NB4 (cell line): ENCODE data around the gene OR4K1.

Source experiments
- MYC ChIP-seq: IDR thresholded peaks from 2 replicates; pipeline ENCODE4 v1.6.1; 2011; ENCODE audit warnings: low read depth, low read length
- POLR2A ChIP-seq: IDR thresholded peaks from 2 replicates; pipeline ENCODE4 v1.6.1; 2011; ENCODE audit warnings: mild to moderate bottlenecking; ENCODE audit not compliant: insufficient read length; ENCODE audit errors: extremely low read depth
- TF ChIP-seq, protein P1 (sequence below): IDR thresholded peaks from one replicate; pipeline ENCODE4 v1.5.1; 2012; ENCODE audit warnings: low read depth, low read length

DNA sequence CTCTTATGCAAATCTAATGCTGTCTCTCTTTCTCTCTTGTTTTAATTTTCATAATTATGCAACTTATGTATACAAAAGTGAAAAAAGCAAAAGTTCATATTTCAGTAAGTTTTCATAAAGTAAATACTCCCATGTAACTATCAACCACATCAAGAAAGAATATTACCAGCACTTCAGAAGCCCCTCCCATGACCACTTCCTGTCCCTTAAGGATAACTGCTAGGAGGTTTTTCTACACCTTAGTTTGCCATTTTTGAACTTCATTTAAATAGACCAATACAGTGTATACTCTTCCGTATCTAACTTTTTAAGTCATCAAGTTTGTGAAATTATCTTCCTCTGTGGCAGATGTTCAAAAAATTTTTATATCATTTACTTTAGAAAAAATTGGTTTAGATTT, 44.1 kb downstream of the OR4K1 start:
- TF ChIP-seq, protein P1, sequence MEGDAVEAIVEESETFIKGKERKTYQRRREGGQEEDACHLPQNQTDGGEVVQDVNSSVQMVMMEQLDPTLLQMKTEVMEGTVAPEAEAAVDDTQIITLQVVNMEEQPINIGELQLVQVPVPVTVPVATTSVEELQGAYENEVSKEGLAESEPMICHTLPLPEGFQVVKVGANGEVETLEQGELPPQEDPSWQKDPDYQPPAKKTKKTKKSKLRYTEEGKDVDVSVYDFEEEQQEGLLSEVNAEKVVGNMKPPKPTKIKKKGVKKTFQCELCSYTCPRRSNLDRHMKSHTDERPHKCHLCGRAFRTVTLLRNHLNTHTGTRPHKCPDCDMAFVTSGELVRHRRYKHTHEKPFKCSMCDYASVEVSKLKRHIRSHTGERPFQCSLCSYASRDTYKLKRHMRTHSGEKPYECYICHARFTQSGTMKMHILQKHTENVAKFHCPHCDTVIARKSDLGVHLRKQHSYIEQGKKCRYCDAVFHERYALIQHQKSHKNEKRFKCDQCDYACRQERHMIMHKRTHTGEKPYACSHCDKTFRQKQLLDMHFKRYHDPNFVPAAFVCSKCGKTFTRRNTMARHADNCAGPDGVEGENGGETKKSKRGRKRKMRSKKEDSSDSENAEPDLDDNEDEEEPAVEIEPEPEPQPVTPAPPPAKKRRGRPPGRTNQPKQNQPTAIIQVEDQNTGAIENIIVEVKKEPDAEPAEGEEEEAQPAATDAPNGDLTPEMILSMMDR: no peak
- TF ChIP-seq POLR2A: no peak
- TF ChIP-seq MYC: no peak
